GM12878 (cell line): ENCODE data around the gene CFAP70. TPM values are rescaled to one million over a fixed set of nuclear protein-coding genes. Genes with fewer than 3 reads are reported as not detected.
A peak's percentile ranks its signal among the peaks of the same experiment; 100 is the strongest.

Experiments used
- ATAC-seq: fragments of 200-7000 bp; cut with Tn5 transposase; 3 replicates; pipeline ENCODE4 v1.9.1; 2020; ENCODE audit warnings: mild to moderate bottlenecking, moderate library complexity
- BruUV-seq: library from RNA; stranded (reverse); fragments of 400-500 nt; replicated peaks from 2 replicates; lab custom pipeline; 2021; lab: Mats Ljungman, UMichigan
- CTCF ChIA-PET: fragments of 300-600 bp; sonication (Branson Sonifier 250); formaldehyde crosslinking; extraction: SDS; loops from one replicate; lab custom pipeline; 2021; ENCODE audit warnings: inconsistent platforms; lab: Yijun Ruan, JAX
- POLR2A ChIA-PET: fragments of 350-600 bp; formaldehyde crosslinking; extraction: SDS; loops from one replicate; lab custom pipeline; 2021; ENCODE audit warnings: inconsistent platforms; lab: Charles Lee
- RAD21 ChIA-PET: fragments of 300-600 bp; sonication (Branson Sonifier 250); formaldehyde crosslinking; loops from one replicate; lab custom pipeline; 2023; ENCODE audit warnings: antibody characterized with exemption; ENCODE audit not compliant: unreplicated experiment; lab: Charles Lee
- SMC1A ChIA-PET: fragments of 300-600 bp; sonication (Branson Sonifier 250); formaldehyde crosslinking; loops from one replicate; lab custom pipeline; 2023; ENCODE audit not compliant: unreplicated experiment, uncharacterized antibody; lab: Charles Lee
- DNase-seq: peaks from one replicate; pipeline ENCODE4 v3.0.0-alpha.2; 2011; ENCODE audit warnings: low read depth, low spot score
- FAIRE-seq: peaks from 3 replicates; lab custom pipeline; 2011; peaks lifted over from hg19 to GRCh38; lab: Jason Lieb, UNC
- H2AFZ ChIP-seq: 2 replicates; pipeline ENCODE4 v1.6.0; 2011; ENCODE audit warnings: low read depth, low read length, control low read depth; ENCODE audit not compliant: control insufficient read depth
- H3K27ac ChIP-seq: 2 replicates; pipeline ENCODE4 v1.5.1; 2011; ENCODE audit warnings: control low read depth; ENCODE audit not compliant: control insufficient read depth, insufficient read depth
- H3K27me3 ChIP-seq, 2 experiments: replicated peaks in 1 of 2; 2 replicates each; pipeline versions ENCODE4 v1.6.0 to v1.6.1; 2011; ENCODE audit warnings: low read length in 1 of 2; ENCODE audit not compliant: control insufficient read depth in 2 of 2, insufficient read depth in 2 of 2
- H3K36me3 ChIP-seq, 2 experiments: 2 replicates each; pipeline ENCODE4 v1.5.1; 2011; ENCODE audit warnings: low read length in 1 of 2; ENCODE audit not compliant: control insufficient read depth in 2 of 2, insufficient read depth in 2 of 2
- H3K4me1 ChIP-seq: 2 replicates; pipeline ENCODE4 v1.6.1; 2011; ENCODE audit warnings: mild to moderate bottlenecking, low read length, moderate library complexity, mixed read lengths; ENCODE audit not compliant: control insufficient read depth, insufficient read depth
- H3K4me2 ChIP-seq: 2 replicates; pipeline ENCODE4 v1.6.0; 2011; ENCODE audit warnings: control low read depth; ENCODE audit not compliant: control insufficient read depth, insufficient read depth
- H3K4me3 ChIP-seq: fragments of 200-600 bp; sonication (generic); 2 replicates; pipeline ENCODE4 v1.5.1; 2016
- H3K79me2 ChIP-seq: 2 replicates; pipeline ENCODE4 v1.6.0; 2011; ENCODE audit warnings: low read length; ENCODE audit not compliant: control insufficient read depth, insufficient read depth
- H3K9ac ChIP-seq: 2 replicates; pipeline ENCODE4 v1.8.0; 2011; ENCODE audit warnings: low read length, control low read depth, mixed read lengths; ENCODE audit not compliant: control insufficient read depth, insufficient read depth
- H3K9me3 ChIP-seq: replicated peaks from 3 replicates; pipeline ENCODE4 v1.5.1; 2011; ENCODE audit warnings: mild to moderate bottlenecking, low read length; ENCODE audit not compliant: control insufficient read depth, insufficient read depth
- H4K20me1 ChIP-seq: 2 replicates; pipeline ENCODE4 v1.6.0; 2011; ENCODE audit not compliant: control insufficient read depth, insufficient read depth
- BCL11A ChIP-seq: IDR thresholded peaks from 2 replicates; pipeline ENCODE4 v1.6.1; 2011; ENCODE audit warnings: low read depth, low read length
- CUX1 ChIP-seq: IDR thresholded peaks from 2 replicates; pipeline ENCODE4 v1.6.1; 2012; ENCODE audit warnings: improper control_type of control experiment, low read depth, low read length; ENCODE audit not compliant: insufficient replicate concordance
- FOXK2 ChIP-seq: fragments of 450-650 bp; IDR thresholded peaks from 2 replicates; pipeline ENCODE4 v1.6.1; 2017; ENCODE audit warnings: mild to moderate bottlenecking, moderate library complexity
- HDAC6 ChIP-seq: fragments of 200-600 bp; sonication (generic); IDR thresholded peaks from one replicate; pipeline ENCODE4 v1.8.0; 2017; ENCODE audit warnings: antibody characterized with exemption; ENCODE audit not compliant: unreplicated experiment
- IKZF2 ChIP-seq, 2 experiments: fragments of 450-650 bp; IDR thresholded peaks; 2 replicates each; pipeline ENCODE4 v1.6.1; 2017; ENCODE audit warnings: mild to moderate bottlenecking in 2 of 2, moderate library complexity in 2 of 2
- JUNB ChIP-seq: IDR thresholded peaks from 2 replicates; pipeline ENCODE4 v1.6.1; 2016; ENCODE audit warnings: antibody characterized with exemption, mild to moderate bottlenecking
- MTA2 ChIP-seq: fragments of 450-650 bp; IDR thresholded peaks from 2 replicates; pipeline ENCODE4 v1.6.1; 2016; ENCODE audit warnings: low read depth, mild to moderate bottlenecking, moderate library complexity
- MTA3 ChIP-seq: IDR thresholded peaks from 2 replicates; pipeline ENCODE4 v1.6.1; 2012; ENCODE audit warnings: low read length, inconsistent platforms, borderline replicate concordance
- NFIC ChIP-seq: IDR thresholded peaks from 2 replicates; pipeline ENCODE4 v1.6.1; 2012; ENCODE audit warnings: low read depth, mild to moderate bottlenecking, inconsistent platforms, low read length, moderate library complexity
- PML ChIP-seq: IDR thresholded peaks from 2 replicates; pipeline ENCODE4 v1.6.1; 2012; ENCODE audit warnings: low read length, inconsistent platforms
- RUNX3 ChIP-seq: IDR thresholded peaks from 2 replicates; pipeline ENCODE4 v1.6.1; 2012; ENCODE audit warnings: low read length, inconsistent platforms
- SREBF1 ChIP-seq: IDR thresholded peaks from 2 replicates; pipeline ENCODE4 v1.6.1; 2012; ENCODE audit warnings: mild to moderate bottlenecking, low read length
- TAF1 ChIP-seq: IDR thresholded peaks from 2 replicates; pipeline ENCODE4 v1.6.1; 2011; ENCODE audit warnings: mild to moderate bottlenecking, low read depth, low read length, borderline replicate concordance
- ZNF24 ChIP-seq: fragments of 450-650 bp; IDR thresholded peaks from 2 replicates; pipeline ENCODE4 v1.6.1; 2017; ENCODE audit warnings: antibody characterized with exemption, mild to moderate bottlenecking
- WGBS: methylation state at CpG from one replicate; pipeline ENCODE4 v1.1.6; 2016; ENCODE audit warnings: low lambda C conversion rate; ENCODE audit not compliant: insufficient replicate concordance, insufficient coverage; ENCODE audit errors: missing lambda C conversion rate; 5-methylcytosine and 5-hydroxymethylcytosine counted together
- in situ Hi-C: fragments of 300-500 bp; cut with MboI; formaldehyde crosslinking; loops from 9 replicates; pipeline ENCODE4 v1.14.3; 2018; ENCODE audit warnings: mixed read lengths
- intact Hi-C: fragments of 100-400 bp; cut with micrococcal nuclease; formaldehyde crosslinking; loops from one replicate; pipeline ENCODE4 v1.14.2; 2022; ENCODE audit not compliant: unreplicated experiment
- polyA plus RNA-seq, 11 experiments: library from polyadenylated mRNA; depleted of rRNA in 4 of 11; unstranded in 6 of 11; stranded (reverse) in 5 of 11; fragments of >200 nt; fragmentation: Nextera tagmentation in 4 of 11; fragmentation: Illumina TruSeq in 1 of 11; extraction: Ambion mirVana in 4 of 11; extraction: Trizol in 1 of 11; gene quantifications; 1 replicate in 1 of 11; 2 replicates in 10 of 11; pipeline versions ENCODE4 v1.2.1 to v1.2.3, GENCODE V29; 2011 to 2016; ENCODE audit warnings: inconsistent platforms in 2 of 11, missing spikeins in 2 of 11, low read depth in 1 of 11
- total RNA-seq, 4 experiments: library from RNA; depleted of rRNA in 3 of 4; stranded (reverse); fragments of >200 nt in 3 of 4; fragmentation: Illumina TruSeq in 1 of 4; extraction: Trizol in 1 of 4; gene quantifications; 2 replicates each; pipeline versions ENCODE4 v1.2.1 to v1.2.3, GENCODE V29; 2013 to 2021

Gene CFAP70
- total and polyA plus RNA-seq, 10 of the 15 experiments (the other 5 are each of a cell fraction or from before 2014, with no cell fraction given): 0.21 to 1.1 (median 0.42) TPM

- TF ChIP-seq CUX1 (no peak), HDAC6 (no peak), NFIC (no peak)
Observed at GRCh38 chr10:73376679-73377078, 18.0 kb upstream of the CFAP70 start (continued).

- BruUV-seq: no TSS peak
- Histone ChIP-seq H3K36me3 (peaks cover 0 to 2% of the 10 kb centered on the region in 2 experiments; a peak in 1 of 4 replicates), H2AFZ (no peak overlapping the region), H3K4me1 (peaks cover 12% of the 10 kb centered on the region), H3K9me3 (no peaks in the 10 kb centered on the region), H3K79me2 (no peaks in the 10 kb centered on the region), H3K9ac (no peak overlapping the region), H3K27me3 (no peaks in the 10 kb centered on the region), H3K4me3 (no peak overlapping the region), H4K20me1 (no peaks in the 10 kb centered on the region), H3K27ac (no peak overlapping the region), H3K4me2 (no peak overlapping the region)
- FAIRE-seq (no peak), ATAC-seq (peak; percentile 74), DNase-seq (no peak)
- CTCF ChIA-PET: interaction anchor here (1.1 kb wide), 1 partner anchor 9 kb away, joined by 3 read pairs; the partner anchor contains the start of gene CFAP70
- 75% methylated on average over 4 of the region's 4 CpGs for WGBS
- POLR2A ChIA-PET: interaction anchor here (0.6 kb wide), 2 partner anchors 807 to 1780 kb away, joined by 3 to 8 read pairs; no protein-coding TSS in a partner anchor
- peak in 1 of 2 experiments; percentile 29; a peak in 1 of 4 replicates for TF ChIP-seq IKZF2 (IDR thresholded peaks at IDR 0.05)
- TF ChIP-seq MTA3: 0 out of 2 replicates have a peak, but pooled peaks have one; percentile 19
- peak; percentile 40; the same call in 1 of the 2 replicates for TF ChIP-seq MTA2
- peak; percentile 40; the same call in 1 of the 2 replicates for TF ChIP-seq BCL11A
- TF ChIP-seq PML: no peak
- TF ChIP-seq JUNB: peak; percentile 16; the same call in 1 of the 2 replicates
- peak; percentile 47; the same call in 1 of the 2 replicates for TF ChIP-seq RUNX3
- no peak for TF ChIP-seq TAF1
- no peak for TF ChIP-seq FOXK2
- peak; percentile 87 for TF ChIP-seq ZNF24
- no peak for TF ChIP-seq SREBF1
- intact Hi-C loops (no loop called here), in situ Hi-C loops (no loop called here)
- RAD21 ChIA-PET: no interaction called here
- SMC1A ChIA-PET: interaction anchor here (0.6 to 1.2 kb wide), 4 partner anchors 10 to 47 kb away, joined by 3 to 4 read pairs (median 3); partner anchors contain the start of gene CFAP70
Observed at GRCh38 chr10:73368238-73368637, 9.6 kb upstream of the CFAP70 start.
